ENCODE results near the gene UBXN1.

DNA sequence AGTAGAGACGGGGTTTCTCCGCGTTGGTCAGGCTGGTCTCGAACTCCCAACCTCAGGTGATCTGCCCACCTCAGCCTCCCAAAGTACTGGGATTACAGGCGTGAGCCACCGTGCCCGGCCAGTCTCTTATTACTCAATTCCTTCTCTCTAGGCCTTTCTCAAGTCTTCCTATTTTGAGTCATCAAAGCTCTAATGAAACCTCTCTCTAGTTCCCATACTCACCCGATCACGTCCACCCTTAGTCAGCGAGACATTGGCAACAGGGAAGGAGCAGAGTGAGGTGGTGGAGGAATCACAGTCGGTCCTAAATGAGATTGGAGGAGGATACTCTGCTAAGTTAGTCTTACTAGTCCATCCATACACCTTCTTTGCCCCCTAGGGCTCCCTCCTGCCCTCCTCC, 23.4 kb upstream of the UBXN1 start:
- TF ChIP-seq, protein P1, sequence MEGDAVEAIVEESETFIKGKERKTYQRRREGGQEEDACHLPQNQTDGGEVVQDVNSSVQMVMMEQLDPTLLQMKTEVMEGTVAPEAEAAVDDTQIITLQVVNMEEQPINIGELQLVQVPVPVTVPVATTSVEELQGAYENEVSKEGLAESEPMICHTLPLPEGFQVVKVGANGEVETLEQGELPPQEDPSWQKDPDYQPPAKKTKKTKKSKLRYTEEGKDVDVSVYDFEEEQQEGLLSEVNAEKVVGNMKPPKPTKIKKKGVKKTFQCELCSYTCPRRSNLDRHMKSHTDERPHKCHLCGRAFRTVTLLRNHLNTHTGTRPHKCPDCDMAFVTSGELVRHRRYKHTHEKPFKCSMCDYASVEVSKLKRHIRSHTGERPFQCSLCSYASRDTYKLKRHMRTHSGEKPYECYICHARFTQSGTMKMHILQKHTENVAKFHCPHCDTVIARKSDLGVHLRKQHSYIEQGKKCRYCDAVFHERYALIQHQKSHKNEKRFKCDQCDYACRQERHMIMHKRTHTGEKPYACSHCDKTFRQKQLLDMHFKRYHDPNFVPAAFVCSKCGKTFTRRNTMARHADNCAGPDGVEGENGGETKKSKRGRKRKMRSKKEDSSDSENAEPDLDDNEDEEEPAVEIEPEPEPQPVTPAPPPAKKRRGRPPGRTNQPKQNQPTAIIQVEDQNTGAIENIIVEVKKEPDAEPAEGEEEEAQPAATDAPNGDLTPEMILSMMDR (conservative IDR thresholded peaks at IDR 0.05; ENCODE audit: low read length) = no peak
- no peak for TF ChIP-seq EZH2phosphoT487 (IDR thresholded peaks at IDR 0.05; ENCODE audit: borderline replicate concordance, low read depth, low read length)
